K562 (cell line): Measurements from ENCODE around the gene MAML1.

ENCODE experiments used
- POLR2AphosphoS5 ChIP-seq: IDR thresholded peaks from 2 replicates; pipeline ENCODE4 v1.6.1; 2011; ENCODE audit warnings: mild to moderate bottlenecking, low read depth, low read length, moderate library complexity; ENCODE audit not compliant: control insufficient read depth, insufficient read depth
- SMC3 ChIP-seq: conservative IDR thresholded peaks from 2 replicates; pipeline ENCODE4 v1.6.1; 2011; ENCODE audit warnings: low read depth, low read length, improper control_type of control experiment; ENCODE audit not compliant: insufficient read depth
- ZFP1 ChIP-seq: fragments of 450-650 bp; formaldehyde crosslinking; IDR thresholded peaks from 2 replicates; pipeline ENCODE4 v1.4.0; 2020; ENCODE audit warnings: mild to moderate bottlenecking, mixed read lengths

DNA sequence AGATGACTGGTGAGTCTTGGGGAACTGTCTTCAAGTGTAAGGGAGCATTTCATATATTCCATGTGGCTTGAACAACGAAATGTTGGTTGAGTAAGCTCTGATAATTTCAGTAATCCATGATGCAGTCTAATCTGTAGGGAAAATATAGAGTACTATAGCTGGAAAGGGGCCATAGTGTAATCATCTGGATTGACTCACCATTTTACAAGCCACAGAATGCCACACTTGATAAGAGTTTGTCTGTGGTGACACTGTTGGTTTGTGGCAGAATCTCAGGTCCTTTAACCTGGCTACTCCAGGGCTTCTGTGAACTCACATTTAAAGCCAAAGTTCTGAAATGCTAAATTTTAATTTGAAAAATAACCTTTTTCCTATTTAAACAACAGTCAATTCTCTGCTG is 16.3 kb upstream of the MAML1 start:
- TF ChIP-seq SMC3: no peak
- no peak for TF ChIP-seq POLR2AphosphoS5
- no peak for TF ChIP-seq ZFP1 (CRISPR knock-in tag)
